NB4 (cell line): ENCODE data around the gene INTS1.
"Not testable (repeated sequence)": the region's sequence is repeated elsewhere in the genome, so short reads cannot be mapped to it uniquely, and the experiment has no call there.

Experiments used
- DNase-seq: peaks from one replicate; pipeline ENCODE4 v3.0.0; 2010; ENCODE audit warnings: low read depth
- H3K4me3 ChIP-seq: one replicate; pipeline ENCODE4 v1.5.1; 2011; ENCODE audit warnings: mild to moderate bottlenecking, low read depth, low read length, moderate library complexity
- MYC ChIP-seq: IDR thresholded peaks from 2 replicates; pipeline ENCODE4 v1.6.1; 2011; ENCODE audit warnings: low read depth, low read length
- POLR2A ChIP-seq: IDR thresholded peaks from 2 replicates; pipeline ENCODE4 v1.6.1; 2011; ENCODE audit warnings: mild to moderate bottlenecking; ENCODE audit not compliant: insufficient read length; ENCODE audit errors: extremely low read depth
- TF ChIP-seq, protein P1 (sequence below): IDR thresholded peaks from one replicate; pipeline ENCODE4 v1.5.1; 2012; ENCODE audit warnings: low read depth, low read length
- TF ChIP-seq, protein P2 (sequence below): IDR thresholded peaks from 2 replicates; pipeline ENCODE4 v1.6.1; 2011; ENCODE audit warnings: low read depth, low read length

Gene INTS1

DNA sequence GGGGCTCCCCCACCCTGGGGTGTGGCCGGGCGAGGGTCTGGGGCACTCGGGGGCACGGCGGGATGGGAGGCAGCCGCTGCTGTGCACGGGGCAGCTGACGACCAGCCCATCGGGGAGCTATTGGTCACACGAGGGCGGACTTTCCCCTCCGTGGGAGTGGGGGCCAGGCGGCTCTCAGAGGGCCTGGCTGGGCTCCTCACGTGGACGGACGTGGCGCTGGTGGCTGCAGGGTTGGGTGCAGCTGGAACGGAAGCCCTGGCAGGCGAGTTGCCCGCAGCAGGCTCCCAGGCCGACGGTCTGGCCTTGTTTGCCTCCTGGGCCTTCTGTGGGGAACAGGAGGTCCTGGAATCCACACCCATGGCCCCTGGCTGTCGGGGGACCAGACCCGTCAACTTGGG lies 59.3 kb downstream of the INTS1 start:
- TF ChIP-seq, protein P1, sequence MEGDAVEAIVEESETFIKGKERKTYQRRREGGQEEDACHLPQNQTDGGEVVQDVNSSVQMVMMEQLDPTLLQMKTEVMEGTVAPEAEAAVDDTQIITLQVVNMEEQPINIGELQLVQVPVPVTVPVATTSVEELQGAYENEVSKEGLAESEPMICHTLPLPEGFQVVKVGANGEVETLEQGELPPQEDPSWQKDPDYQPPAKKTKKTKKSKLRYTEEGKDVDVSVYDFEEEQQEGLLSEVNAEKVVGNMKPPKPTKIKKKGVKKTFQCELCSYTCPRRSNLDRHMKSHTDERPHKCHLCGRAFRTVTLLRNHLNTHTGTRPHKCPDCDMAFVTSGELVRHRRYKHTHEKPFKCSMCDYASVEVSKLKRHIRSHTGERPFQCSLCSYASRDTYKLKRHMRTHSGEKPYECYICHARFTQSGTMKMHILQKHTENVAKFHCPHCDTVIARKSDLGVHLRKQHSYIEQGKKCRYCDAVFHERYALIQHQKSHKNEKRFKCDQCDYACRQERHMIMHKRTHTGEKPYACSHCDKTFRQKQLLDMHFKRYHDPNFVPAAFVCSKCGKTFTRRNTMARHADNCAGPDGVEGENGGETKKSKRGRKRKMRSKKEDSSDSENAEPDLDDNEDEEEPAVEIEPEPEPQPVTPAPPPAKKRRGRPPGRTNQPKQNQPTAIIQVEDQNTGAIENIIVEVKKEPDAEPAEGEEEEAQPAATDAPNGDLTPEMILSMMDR, result no peak
- TF ChIP-seq MYC (no peak), POLR2A (no peak)
- TF ChIP-seq, protein P2, sequence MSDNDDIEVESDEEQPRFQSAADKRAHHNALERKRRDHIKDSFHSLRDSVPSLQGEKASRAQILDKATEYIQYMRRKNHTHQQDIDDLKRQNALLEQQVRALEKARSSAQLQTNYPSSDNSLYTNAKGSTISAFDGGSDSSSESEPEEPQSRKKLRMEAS, result no peak
- no peak overlapping the region for H3K4me3 ChIP-seq
- DNase-seq, result no peak

DNA sequence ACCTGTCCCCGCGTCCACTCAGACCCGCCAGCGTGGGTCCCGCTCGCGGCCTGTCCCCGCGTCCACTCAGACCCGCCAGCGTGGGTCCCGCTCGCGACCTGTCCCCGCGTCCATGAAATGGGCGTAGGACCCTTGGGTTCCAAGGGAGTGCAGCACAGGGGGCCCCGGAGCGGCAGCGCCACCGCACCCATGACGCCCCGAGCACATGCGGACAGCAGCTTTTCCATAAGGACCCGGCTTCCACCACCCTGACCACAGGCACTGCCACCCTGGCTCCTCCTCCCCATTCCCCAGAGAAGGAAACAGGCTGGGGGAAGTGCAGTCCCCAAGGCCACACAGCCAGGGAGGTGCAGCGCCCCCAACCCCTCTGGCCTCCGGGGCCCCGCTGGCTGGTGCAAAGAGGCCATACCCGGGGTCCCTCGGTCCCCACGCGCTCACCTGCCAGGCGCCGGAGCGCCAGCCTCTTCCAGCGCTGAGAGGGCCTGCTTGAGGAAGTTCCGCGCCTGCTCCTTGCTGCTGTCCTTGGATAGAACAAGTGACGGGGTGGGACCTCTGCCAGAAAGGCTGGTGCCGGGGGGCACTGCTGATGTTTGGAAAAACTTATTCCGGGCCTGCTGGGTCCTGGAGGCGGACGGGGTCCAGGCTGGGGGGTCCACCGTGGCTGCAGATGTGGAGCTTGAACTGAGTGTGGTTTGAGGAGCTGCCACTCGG lies 59.8 kb downstream of the INTS1 start:
- no peak overlapping the region for H3K4me3 ChIP-seq
- TF ChIP-seq, protein P2, result no peak
- no peak for TF ChIP-seq POLR2A
- TF ChIP-seq, protein P1, result no peak
- TF ChIP-seq MYC, result no peak
- DNase-seq, result no peak

DNA sequence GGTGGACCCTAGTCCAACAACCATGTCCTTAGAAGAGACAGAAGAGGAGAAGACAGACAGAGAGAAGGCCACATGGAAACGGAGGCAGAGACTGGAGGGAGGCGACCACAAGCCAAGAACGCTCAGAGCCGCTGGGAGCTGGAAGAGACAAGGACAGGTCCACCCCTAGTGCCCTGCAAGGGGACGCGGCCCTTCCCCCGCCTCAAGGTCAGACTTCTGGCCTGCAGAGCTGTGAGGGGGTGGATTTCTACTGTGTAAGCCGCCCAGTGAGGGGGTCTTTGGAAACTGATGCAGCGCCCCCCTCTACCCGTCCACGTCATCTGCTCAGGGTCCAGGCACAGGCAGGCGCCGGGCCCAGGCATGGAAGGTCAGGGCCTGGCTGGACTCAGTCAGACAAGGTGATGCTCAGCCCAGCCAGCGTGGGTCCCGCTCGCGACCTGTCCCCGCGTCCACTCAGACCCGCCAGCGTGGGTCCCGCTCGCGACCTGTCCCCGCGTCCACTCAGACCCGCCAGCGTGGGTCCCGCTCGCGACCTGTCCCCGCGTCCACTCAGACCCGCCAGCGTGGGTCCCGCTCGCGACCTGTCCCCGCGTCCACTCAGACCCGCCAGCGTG lies 60.5 kb downstream of the INTS1 start:
- not testable (repeated sequence) for DNase-seq, H3K4me3 ChIP-seq

DNA sequence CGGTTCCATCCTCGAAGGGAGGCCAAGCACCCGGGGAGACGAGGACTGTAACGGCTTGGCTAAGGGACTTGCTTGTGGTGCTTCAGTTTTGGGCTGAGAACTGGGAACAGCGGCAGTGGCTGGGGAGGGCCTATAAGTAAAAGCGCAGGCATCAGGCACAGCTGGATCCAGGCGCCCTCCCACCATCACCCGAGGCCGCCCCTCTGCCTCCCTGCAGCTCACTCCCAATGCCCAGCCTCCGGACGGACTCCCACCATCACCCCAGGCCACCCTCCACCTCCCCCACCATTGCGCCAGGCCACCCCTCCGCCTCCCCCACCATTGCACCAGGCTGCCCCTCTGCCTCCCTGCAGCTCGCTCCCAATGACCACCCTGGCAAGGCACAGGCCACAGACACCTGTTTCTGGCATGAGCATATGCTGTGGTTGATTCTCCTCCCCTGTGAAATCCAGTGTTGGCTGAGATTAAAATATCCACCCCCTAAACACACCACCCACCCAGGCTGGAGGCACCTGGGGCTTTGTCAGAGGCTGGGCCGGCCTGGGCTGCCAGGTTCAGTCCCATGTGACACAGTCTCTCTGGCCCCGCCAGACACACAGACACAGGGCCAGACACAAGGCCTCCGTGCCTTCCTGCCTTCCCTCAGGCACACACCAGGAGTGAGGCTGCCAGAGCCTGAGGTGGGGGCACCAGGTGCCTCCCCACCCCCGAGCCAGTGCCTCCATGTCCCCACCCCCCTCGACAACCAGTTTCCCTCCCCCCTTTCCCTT lies 61.6 kb downstream of the INTS1 start:
- no peak for TF ChIP-seq MYC
- TF ChIP-seq, protein P2, result peak; percentile 27; the same call in 1 of the 2 replicates
- H3K4me3 ChIP-seq, result no peak overlapping the region
- no peak for DNase-seq

DNA sequence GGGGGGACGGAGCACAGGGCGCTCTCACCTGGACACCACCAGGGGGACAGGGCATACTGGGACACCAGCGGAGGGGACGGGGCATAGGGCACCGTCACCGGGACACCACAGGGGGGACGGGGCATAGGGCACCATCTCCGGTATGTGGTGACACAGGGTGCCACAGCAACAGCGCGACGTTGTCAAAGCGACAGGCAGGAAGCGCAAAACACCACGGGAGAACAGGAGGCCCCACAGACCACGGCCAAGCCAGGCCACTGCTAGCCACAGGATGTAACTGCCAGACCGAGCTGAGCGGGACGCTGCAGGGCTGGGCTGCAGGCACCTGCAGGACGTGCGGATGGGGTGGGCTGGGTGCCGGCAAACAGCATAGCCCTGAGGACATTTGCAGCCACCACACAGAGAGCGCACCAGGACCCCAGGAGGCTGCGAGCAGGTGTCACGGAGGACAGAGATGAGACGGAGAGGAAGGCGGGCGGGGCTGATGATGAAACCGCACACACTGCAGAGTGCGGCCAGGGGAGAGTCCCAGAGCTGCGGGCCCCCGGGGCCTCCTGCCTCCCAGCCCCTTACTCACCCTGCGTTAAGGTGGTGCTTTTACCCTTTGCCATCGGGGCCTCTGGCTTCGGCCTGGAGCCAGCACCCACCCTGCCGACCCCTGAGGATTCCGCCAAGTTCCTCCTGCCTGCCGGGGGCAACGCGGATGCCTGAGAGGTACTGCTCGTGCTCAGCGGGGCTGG lies 62.4 kb downstream of the INTS1 start:
- no peak for DNase-seq
- H3K4me3 ChIP-seq, result no peak overlapping the region
- TF ChIP-seq, protein P2, result peak; percentile 13; the same call in 1 of the 2 replicates
- TF ChIP-seq, protein P1, result no peak

DNA sequence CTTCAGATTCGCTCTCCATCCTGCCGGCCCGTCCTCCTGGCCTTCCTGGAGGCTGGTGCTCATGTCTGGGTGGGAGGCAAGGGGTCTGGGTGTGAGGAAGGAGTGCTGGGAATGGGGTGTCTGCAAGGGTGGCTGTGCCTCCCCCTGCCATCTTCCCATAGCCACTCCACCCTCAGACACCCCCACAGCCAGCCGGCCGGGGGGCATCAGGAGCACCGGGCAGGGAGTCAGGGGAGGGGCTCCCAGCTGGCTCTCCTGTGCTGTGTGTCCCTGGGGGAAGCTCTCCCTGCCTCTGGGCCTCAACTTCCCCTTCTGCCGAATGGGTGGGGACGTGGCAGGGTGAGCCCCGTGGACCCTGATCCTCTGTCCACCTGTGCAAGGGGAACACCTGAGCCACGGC lies 63.6 kb downstream of the INTS1 start:
- TF ChIP-seq, protein P1, result no peak
- TF ChIP-seq POLR2A (no peak), MYC (no peak)
- TF ChIP-seq, protein P2, result no peak
- no peak for DNase-seq

More for the DNA sequence above, 63.6 kb downstream of the INTS1 start:
- H3K4me3 ChIP-seq, result no peak overlapping the region
